Endometrial microvascular endothelial cells (primary cell): ENCODE data around the gene PRKAR1B. TPM values are rescaled to one million over a fixed set of nuclear protein-coding genes. Genes with fewer than 3 reads are reported as not detected.

Experiments
- in situ Hi-C: cut with HindIII; loops from 2 replicates; pipeline ENCODE4 v1.10.0; 2017; ENCODE audit warnings: low sequenced_read_pairs, low pct_unique_long_range_greater_than_20kb; ENCODE audit errors: inconsistent ontology term
- total RNA-seq: library from RNA; depleted of rRNA; stranded (reverse); fragments of >200 nt; gene quantifications from one replicate; pipeline ENCODE4 v1.2.3, GENCODE V29; 2015; ENCODE audit errors: inconsistent ontology term

Gene PRKAR1B
- total RNA-seq, 1 donor from 2014 or later: 17.2 TPM

DNA sequence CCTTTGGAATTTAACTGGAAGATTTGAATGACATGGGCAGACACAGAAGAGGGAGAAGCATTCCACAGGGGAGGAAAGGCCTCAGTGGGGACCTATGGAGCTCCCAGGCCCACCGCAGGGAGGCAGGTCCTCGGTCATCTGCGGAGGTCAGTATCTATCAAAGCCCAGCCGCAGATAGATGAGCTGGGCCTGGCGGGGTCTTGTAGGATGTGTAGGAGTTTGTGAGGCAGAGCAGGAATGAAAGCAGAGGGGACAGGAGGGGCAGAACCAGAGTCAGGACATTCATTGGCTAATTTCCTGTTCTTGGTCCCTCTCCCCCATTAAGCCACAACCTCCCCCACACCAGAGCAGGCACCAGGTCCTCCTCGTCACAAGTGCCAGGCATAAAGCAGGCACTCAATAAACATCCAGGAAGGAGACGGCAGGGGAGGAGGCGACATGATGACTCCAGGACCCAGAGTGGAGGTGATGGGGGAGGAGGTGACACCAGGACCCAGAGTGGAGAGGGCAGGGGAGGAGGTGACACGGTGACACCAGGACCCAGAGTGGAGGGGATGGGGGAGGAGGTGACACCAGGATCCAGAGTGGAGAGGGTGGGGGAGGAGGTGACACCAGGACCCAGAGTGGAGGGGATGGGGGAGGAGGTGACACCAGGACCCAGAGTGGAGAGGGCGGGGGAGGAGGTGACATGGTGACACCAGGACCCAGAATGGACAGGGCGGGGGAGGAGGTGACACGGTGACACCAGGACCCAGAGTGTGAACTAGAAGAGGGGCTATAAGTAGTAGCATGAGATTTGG, 123.7 kb downstream of the PRKAR1B start:
- in situ Hi-C loops: no loop called here

- in situ Hi-C loops: no loop called here
Observed at GRCh38 chr7:602341-603141, 124.5 kb downstream of the PRKAR1B start.

- in situ Hi-C loops: no loop called here
Observed at GRCh38 chr7:601595-602340, 125.3 kb downstream of the PRKAR1B start.

GRCh38 chr7:601036-601594, 126.0 kb downstream of the PRKAR1B start:
- in situ Hi-C loops: no loop called here

GRCh38 chr7:600149-601035, 126.7 kb downstream of the PRKAR1B start:
- in situ Hi-C loops: no loop called here

- in situ Hi-C loops: no loop called here
Observed at GRCh38 chr7:598899-599298, 128.2 kb downstream of the PRKAR1B start.

DNA sequence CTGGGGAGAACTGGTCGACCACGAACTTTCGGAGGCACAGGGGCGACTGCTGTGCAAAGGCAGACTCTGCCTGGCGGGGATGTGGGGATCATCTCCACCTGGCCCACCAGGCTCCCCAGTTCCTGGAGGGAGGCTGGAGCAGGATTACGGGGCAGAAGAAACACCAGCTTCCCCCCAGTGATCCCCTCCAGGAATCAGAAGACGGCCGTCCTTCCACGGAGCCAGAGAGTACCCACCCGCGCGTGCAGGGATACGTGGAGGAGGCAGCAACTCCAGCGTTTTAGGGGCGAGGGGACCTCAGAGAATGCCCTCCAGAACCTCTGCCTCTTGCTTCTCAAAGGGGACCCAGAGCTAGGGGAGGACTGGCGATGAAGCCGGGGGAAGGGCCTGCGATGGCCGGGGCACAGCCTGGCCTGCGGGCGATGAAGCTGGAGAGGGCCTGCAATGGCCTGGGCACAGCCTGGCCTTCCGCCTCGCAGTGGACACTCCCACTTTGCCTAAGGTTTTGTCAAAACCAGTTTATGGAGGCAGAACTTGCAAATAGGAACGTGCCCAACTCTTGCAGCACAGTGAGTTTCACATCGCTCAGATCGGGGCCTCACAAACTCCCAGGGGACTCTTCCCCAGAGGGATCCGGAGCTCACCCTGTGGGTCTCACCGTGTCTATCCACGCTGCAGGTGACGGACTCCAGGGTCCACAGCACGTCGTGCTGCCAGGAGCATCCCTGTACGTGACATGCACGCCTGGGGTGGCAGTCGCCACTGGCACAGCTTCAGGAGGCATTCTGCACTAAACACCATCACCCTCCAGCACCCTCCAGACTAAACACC, 129.5 kb downstream of the PRKAR1B start:
- in situ Hi-C loops: no loop called here

- in situ Hi-C loops: no loop called here
Observed at GRCh38 chr7:596819-597182, 130.3 kb downstream of the PRKAR1B start.

- in situ Hi-C loops: no loop called here
Observed at GRCh38 chr7:596071-596818, 130.8 kb downstream of the PRKAR1B start.

- in situ Hi-C loops: no loop called here
Observed at GRCh38 chr7:595621-596010, 131.5 kb downstream of the PRKAR1B start.

GRCh38 chr7:594920-595620, 132.0 kb downstream of the PRKAR1B start:
- in situ Hi-C loops: no loop called here

GRCh38 chr7:594212-594913, 132.7 kb downstream of the PRKAR1B start:
- in situ Hi-C loops: no loop called here

DNA sequence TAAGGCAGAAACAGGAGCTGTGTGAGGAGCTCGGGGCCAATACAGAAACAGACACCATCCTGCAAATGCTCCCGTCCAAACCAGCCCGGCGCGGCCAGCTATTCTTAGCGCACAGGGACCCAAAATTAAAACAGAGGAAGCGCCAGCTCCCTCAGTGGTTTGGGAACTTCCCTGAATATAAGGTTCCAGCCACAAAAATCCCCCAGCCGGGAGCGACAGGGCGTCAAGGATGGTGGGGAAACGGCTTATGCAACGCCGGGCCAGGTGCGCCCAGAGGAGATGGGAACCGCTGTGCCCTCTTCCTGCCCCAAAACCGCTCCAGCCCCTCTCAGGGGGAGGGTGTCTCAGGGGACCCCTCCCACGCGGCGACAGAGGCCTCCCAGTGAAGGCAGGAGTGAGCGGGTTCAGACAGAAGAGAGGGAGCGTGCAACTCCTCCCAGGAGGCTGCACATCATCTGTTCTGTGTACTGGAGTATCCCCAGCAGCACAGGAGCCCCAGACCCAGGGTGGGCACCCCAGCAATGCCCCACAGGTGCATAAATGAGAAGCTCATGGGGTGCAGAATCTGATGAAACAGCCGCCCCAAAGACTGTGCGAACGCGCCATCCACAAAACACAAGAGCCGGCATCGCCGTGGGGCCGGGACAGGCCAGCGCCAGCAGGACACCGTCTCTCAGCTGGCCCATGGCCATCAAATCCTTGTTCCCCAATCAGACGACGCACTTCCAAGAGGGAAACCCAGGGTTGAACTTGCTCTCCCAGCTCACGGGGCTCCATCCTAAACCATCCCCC, 133.6 kb downstream of the PRKAR1B start:
- in situ Hi-C loops: no loop called here

- in situ Hi-C loops: no loop called here
Observed at GRCh38 chr7:591856-592628, 135.0 kb downstream of the PRKAR1B start.
